HG02884 (cell line): ENCODE measurements around the gene STXBP5.
"Not testable (repeated sequence)": the region's sequence is repeated elsewhere in the genome, so short reads cannot be mapped to it uniquely, and the experiment has no call there.

ENCODE experiments used
- ATAC-seq: cut with Tn5 transposase; IDR thresholded peaks from one replicate; pipeline ENCODE4 v1.9.1; 2021; ENCODE audit warnings: mild to moderate bottlenecking, moderate library complexity; ENCODE audit not compliant: unreplicated experiment

Gene STXBP5

GRCh38 chr6:147234685-147235084 lies 30.5 kb downstream of the STXBP5 start:
- no peak for ATAC-seq

DNA sequence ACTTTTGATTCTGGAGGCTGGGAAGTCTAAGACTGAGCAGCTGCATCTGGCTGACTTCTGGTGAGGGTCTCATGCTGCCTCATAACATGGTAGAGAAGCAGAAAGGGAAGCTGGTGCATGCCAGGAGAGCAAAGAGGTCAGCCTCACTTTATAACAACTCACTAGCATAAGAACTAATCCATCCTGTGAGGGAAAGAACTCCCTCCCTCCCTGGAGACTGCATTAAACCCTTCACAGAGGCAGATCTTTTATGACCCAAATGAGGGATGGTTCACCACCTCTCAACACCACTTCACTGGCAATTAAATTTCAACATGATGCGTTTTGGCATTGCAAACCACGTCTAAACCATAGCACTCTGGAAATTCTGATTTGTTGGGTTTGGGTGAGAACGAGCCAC lies 33.9 kb downstream of the STXBP5 start:
- ATAC-seq, result no peak

DNA sequence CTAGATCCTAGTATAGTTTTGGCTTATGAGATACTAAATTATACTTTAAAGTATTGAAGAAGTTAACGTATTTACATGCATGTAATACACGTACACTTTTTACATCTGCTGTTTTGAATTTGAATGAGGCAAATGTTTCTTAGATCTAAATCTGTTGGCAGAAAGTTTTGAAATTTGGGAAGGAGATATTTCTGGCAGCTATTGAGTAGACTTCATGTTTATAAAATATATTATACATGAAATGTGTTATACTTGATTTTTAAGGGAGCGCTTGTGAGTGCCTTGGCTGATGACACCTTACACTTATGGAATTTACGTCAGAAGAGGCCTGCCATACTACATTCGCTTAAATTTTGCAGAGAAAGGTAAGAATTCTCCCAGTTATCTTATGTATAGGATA lies 34.7 kb downstream of the STXBP5 start:
- ATAC-seq, result no peak

DNA sequence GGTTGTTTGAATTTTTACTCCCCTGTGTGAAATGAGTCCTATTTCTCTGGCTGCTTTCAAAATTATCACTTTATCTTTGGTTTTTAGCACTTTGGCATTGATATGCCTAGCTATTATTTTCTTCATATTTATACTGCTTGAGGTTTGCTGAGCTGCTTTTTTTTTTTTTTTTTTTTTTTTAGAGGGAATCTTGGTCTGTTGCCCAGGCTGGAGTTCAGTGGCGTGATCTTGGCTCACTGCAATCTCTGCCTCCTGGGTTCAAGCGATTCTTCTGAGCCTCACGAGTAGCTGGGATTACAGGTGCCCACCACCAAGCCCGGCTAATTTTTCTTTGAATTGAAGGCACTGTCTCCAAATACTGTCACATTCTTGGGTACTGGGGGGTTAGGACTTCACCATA lies 40.6 kb downstream of the STXBP5 start:
- ATAC-seq, result no peak

GRCh38 chr6:147245693-147246092 lies 41.5 kb downstream of the STXBP5 start:
- ATAC-seq, result no peak

DNA sequence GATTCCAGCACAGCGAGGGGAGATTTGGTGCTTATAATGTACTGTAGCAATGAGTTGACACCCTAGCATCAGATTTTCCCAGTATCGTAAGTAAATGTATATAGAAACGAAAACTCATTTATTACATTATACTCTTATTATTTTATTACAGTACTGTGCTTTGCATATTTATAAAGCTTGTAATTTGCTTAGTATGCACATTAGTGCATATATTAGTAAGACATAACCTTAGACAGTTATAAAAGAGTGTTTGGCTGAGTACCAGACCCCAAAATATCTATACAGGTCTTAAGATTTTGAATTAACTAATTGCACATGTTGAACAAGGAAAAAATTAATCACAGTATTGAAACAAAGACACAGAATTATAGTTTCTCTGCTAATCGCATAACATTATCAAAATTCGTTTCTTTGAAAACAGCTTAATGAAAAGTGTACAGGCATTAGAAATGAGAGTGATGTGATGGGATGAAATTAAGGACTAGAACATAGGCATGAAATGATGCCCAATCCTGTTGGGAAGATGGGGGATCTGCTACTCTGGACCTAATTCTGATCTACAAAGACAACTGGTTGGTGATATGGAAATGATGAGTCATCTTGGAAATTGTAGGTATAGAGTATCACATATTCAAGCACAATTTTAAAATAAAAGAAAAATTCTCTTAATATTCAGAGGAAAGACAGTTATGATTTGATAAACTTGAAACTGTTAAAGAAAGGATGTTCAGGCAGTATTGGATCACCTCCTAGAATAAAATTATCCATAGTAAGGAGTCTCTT lies 42.8 kb downstream of the STXBP5 start:
- ATAC-seq, result no peak

DNA sequence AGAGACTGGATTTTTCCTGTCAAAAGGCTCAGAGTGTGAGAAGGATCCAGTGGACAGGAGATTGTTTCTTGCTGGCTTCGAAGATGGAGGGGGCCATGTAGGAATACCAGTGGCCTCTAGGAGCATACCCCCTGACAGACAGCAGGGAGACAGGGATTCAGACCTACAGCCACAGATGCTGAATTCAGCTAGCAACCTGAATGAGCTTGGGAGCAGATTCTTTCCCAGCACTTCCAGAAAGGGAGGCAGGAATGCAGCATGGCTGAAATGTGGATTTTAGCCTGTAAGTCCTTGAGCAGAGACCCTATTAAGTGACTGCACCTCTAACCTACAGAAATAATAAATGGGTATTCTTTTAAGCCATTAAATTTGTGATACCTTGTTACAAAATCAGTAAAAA lies 44.6 kb downstream of the STXBP5 start:
- ATAC-seq, result no peak

DNA sequence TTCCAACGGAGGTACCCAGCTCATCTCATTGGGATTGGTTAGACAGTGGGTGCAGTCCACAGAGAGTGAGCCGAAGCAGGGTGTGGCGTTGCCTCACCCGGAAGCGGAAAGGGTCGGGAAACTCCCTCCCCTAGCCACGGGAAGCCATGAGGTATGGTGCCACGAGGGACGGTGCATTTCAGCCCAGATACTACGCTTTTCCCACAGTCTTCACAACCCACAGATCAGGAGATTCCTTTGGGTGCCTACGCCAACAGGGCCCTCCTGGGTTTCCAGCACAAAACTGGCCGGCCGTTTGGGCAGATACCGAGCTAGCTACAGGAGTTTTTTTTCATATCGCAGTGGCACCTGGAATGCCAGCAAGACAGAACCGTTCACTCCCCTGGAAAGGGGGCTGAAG lies 46.9 kb downstream of the STXBP5 start:
- no peak for ATAC-seq

DNA sequence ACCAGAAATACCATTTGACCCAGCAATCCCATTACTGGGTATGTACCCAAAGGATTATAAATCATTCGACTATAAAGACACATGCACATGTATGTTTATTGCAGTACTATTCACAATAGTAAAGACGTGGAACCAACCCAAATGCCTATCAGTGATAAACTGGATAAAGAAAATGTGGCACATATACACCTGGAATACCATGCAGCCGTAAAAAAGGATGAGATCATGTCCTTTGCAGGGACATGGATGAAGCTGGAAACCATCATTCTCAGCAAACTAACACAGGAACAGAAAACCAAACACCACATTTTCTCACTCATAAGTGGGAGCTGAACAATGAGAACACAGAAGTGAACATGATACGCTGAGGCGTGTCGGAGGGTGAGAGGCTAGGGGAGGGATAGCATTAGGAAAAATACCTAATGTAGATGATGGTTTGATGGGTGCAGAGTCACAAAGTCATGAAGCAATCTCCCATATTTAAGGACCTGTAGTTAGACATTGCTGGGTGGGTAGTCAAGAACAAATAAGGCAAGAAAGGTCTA lies 50.8 kb downstream of the STXBP5 start:
- ATAC-seq, result not testable (repeated sequence)

DNA sequence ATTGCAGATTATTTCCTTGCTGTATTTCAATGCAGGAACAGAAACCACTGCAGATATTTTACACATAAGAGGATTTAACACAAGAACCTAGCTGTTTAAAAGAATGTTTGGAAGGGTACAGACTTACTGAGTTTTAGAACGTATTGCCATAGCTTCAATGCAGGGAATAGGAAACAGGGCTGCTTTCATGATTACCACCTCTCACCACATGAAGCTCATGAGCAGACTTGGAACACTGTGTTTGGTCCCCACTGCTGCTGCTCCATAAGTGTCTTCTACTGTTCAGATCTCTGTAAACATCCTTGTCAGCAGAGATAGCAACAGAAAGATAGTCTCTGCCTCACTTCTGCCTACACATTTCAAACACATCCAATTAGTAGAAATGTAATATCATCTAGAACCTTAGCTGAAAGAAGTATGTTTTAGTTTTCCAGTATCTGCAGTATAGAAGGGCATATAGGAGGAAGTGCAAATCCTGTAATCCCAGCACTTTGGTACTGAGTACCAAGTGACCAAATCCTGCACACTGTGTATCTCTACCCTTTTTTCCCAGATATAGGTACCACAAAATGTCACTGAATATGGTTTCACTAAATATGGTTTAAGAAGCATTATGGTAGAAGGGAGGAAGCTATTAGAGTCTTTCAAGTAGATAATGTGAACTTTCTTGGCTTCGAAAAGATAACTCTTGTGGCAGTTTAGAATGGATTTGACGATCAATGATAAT lies 51.9 kb downstream of the STXBP5 start:
- ATAC-seq, result no peak

DNA sequence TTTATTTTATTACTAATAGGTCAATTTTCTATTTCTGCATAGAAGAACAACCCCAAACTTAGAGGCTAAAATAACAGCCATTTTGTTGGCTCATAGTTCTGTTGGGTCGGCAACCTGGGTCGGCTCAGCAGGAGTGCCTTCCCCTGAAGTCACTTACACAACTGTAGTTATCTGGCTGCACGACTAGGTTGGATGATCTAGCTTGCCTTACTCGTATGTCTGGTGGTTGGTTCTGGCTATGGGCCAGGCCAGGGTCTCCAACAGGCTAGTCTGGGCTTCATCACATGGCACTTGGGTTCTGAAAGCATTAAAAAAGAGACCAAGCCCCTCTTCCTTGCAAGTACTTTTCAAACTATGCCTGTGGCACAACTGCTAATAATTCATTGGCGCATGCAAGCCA lies 53.5 kb downstream of the STXBP5 start:
- no peak for ATAC-seq

DNA sequence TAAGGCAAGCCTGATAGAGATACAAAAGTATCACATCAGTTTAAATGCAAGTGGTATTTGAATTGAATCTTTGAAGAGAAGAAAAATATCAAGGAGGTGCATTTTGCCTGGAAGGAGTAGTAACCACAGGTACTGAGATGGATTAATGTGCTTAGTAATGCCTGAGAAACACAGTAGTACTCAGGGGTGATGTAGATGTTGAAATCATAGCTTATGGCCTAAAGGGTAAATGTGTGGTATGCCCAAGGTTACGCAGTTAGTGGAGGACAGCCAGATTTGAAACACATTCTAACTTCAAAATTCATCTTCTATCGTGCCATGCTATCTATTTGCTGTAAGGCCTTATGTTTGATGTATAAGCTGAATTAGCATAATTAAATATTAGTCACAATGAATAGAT lies 55.9 kb downstream of the STXBP5 start:
- ATAC-seq, result no peak

DNA sequence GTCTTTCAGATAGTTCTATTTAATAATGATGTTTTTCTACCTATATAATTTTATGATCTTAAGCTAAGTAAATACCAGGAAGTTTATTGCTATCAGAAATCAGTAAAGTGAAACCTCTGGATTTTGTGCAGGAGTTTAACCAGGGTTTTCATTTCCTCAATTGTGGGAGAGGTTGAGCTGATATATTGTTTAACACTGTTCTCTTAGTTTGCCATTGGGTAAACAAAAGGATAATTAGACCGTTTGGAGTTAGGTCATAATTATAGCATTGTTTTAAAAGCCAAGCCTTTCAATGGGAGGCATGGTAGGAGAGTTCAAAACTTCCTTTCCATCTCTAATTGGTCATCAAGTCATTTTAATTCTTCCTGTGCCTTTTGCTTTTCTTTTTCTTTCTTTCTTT lies 58.7 kb downstream of the STXBP5 start:
- no peak for ATAC-seq

GRCh38 chr6:147266821-147267220 lies 62.6 kb downstream of the STXBP5 start:
- ATAC-seq, result no peak

GRCh38 chr6:147267658-147268057 lies 63.4 kb downstream of the STXBP5 start:
- ATAC-seq, result no peak

DNA sequence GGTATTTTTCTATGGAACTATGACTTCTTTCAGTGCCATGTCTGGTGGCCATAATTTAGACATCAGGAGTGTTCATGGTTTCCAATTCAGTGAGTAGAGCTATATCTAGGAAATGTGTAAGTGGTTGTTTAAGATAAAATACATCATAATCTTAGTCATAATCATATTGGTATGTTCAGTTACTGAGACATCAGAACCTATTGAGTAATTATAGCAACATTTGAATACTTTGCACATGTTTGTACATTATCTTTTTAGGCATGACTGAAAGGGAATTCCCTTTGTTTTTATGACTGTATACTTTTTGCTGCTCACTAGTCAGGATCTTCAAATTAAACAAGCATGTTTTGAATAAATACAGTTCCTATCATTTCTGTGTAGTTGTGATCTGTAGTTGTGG lies 64.0 kb downstream of the STXBP5 start:
- peak; percentile 59 for ATAC-seq

GRCh38 chr6:147274012-147274411 lies 69.8 kb downstream of the STXBP5 start:
- no peak for ATAC-seq

DNA sequence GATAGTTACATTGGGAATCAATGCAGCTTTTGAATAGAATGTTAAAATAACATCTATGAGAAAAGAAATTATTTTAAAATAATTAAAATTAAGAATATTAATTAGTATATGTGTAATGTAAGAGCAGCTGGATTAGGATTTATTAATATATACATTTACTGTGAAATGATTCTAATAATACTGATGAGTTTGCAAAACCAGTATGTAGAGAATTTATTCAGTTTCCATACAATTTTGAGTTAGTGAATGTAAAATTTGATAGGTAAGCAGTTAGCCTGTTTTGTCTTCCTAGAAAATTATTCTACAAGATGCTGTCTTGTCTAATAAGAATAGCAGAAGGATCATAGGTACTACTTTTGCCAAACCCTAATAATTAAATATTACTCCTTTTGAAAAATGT lies 70.6 kb downstream of the STXBP5 start:
- no peak for ATAC-seq

DNA sequence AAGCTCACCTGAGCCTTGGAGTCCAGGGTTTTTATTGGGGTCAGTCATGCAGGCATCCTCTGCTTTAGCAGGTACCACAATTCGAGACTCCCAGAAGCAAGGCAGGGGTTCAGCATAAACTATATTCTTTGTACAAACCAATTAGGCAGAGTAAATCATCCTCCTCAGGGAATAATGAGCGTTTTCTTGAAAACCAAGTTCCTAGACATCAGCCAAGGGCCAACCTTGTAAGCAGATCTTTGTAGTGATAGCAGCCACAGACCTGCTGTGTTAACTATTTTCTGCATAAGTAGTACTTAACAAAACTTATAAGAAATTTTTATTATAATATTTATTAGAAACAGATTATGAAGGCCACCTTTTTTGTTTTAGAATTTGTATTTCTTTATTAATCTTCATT lies 74.7 kb downstream of the STXBP5 start:
- ATAC-seq, result no peak

DNA sequence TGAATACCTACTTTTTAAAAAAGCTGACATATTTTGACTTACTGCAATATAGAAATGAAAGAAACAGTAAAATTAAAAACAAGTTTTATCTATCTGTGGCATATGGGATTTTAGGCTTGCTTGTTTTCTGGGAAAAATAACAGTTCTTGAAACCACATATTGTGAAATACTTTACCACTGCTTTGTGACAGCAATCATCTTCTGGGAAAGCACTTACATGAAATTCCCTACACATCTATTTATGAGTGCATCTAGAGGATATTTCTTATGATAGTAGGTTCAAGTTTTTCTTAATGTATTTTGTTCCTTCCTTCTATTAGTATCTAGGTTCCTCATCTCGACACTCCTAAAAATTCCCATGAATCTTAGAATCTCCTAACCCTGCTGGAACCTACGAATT lies 75.2 kb downstream of the STXBP5 start:
- ATAC-seq, result no peak

DNA sequence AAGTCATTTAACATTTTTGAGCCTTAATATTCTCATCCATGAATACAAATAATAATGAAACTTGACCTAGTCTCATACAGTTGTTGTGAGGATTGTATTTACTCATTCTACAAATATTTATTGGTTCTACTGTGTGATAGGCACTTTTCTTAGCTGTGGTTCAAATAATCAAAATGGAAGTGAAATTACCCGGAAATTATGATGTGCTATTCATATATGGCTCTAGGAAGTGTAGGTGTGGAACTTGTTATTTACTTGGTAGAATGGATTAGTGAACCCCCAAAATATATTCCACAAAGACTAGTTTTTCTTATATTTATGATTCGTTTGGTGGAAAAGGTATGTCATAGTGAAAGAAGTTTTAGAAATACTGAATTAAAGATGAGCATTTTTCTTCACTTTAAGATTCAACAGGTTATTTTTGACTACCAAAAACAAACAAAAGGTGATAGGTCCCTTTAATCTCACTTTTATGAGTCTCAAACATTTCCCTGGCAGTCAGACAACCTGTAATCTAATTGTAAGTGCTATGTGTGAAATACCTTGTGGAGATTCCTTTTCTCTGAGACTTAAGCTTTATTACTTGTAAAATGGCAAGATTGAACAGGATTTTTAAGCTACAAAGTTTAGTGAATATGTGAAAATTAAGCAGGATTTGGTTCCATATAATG lies 77.8 kb downstream of the STXBP5 start:
- ATAC-seq, result no peak

DNA sequence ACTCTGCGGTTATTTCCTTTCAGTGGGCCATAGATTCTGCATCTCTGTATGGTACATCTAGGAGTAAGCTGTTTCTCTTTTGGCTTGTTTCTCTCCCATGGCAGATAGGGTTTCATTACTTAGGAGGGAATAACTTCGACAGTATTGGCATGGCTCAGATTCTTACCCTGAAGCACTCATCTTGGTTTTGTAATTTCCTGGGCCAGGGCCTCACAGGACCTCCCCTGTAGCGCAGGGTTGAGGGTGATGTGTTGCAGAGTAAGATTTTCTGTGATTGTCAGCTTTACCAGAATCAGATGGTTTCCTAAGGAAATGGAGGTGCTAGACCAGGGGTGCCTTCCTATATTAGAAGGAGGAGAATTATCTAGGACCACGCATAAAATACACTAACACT lies 78.3 kb downstream of the STXBP5 start:
- no peak for ATAC-seq
